H1 (cell line): ENCODE measurements around the gene OLFML2B.

Source experiments
- EP300 ChIP-seq, 2 experiments: IDR thresholded peaks; 1 replicate in 1 of 2; 2 replicates in 1 of 2; pipeline ENCODE4 v1.6.1; 2011 to 2012; ENCODE audit warnings: low read depth in 2 of 2, low read length in 2 of 2, mild to moderate bottlenecking in 2 of 2, borderline replicate concordance in 1 of 2, inconsistent platforms in 1 of 2, moderate library complexity in 1 of 2
- EZH2 ChIP-seq: fragments of 200-600 bp; sonication (generic); IDR thresholded peaks from 2 replicates; pipeline ENCODE4 v1.7.1; 2012; ENCODE audit warnings: low read depth, mild to moderate bottlenecking, moderate library complexity, low read length, inconsistent platforms; ENCODE audit not compliant: severe bottlenecking
- GTF2F1 ChIP-seq: IDR thresholded peaks from 2 replicates; pipeline ENCODE4 v1.6.1; 2012; ENCODE audit warnings: low read depth, low read length, improper control_type of control experiment, borderline replicate concordance
- MAFK ChIP-seq: IDR thresholded peaks from 2 replicates; pipeline ENCODE4 v1.6.1; 2012; ENCODE audit warnings: low read depth, mild to moderate bottlenecking, improper control_type of control experiment, low read length
- POLR2A ChIP-seq, 2 experiments: IDR thresholded peaks; 1 replicate in 1 of 2; 2 replicates in 1 of 2; pipeline ENCODE4 v1.6.1; 2011; ENCODE audit warnings: low read depth in 2 of 2, low read length in 2 of 2, mild to moderate bottlenecking in 2 of 2; ENCODE audit errors: control extremely low read depth in 1 of 2
- RAD21 ChIP-seq, 2 experiments: IDR thresholded peaks in 1 of 2; conservative IDR thresholded peaks in 1 of 2; 2 replicates each; pipeline ENCODE4 v1.6.1; 2011; ENCODE audit warnings: low read depth in 2 of 2, low read length in 2 of 2, improper control_type of control experiment in 1 of 2, inconsistent platforms in 1 of 2, mild to moderate bottlenecking in 1 of 2, moderate library complexity in 1 of 2
- SP1 ChIP-seq: IDR thresholded peaks from 2 replicates; pipeline ENCODE4 v1.6.1; 2011; ENCODE audit warnings: low read depth, low read length
- SP4 ChIP-seq: IDR thresholded peaks from 2 replicates; pipeline ENCODE4 v1.6.1; 2012; ENCODE audit warnings: low read length, inconsistent platforms
- TAF7 ChIP-seq: optimal IDR thresholded peaks from 2 replicates; pipeline ENCODE3; 2011; ENCODE audit warnings: low read depth, mild to moderate bottlenecking, inconsistent platforms, low read length, moderate library complexity, borderline replicate concordance
- TEAD4 ChIP-seq: IDR thresholded peaks from 2 replicates; pipeline ENCODE4 v1.6.1; 2012; ENCODE audit warnings: low read depth, low read length, inconsistent platforms, mixed read lengths
- ZNF274 ChIP-seq: IDR thresholded peaks from 2 replicates; pipeline ENCODE4 v1.7.0; 2012; ENCODE audit warnings: low read length, borderline replicate concordance; ENCODE audit errors: extremely low read depth
- TF ChIP-seq, protein P1 (sequence below), 3 experiments: IDR thresholded peaks; 1 replicate in 2 of 3; 2 replicates in 1 of 3; pipeline versions ENCODE4 v1.5.1 to v1.6.1; 2011; ENCODE audit warnings: low read length in 3 of 3, mild to moderate bottlenecking in 3 of 3, inconsistent platforms in 2 of 3, low read depth in 1 of 3, moderate library complexity in 1 of 3; ENCODE audit not compliant: insufficient read depth in 1 of 3; ENCODE audit errors: control extremely low read depth in 1 of 3
- TF ChIP-seq, protein P2 (sequence below): IDR thresholded peaks from 2 replicates; pipeline ENCODE4 v1.6.1; 2012; ENCODE audit warnings: inconsistent platforms
- TF ChIP-seq, protein P3 (sequence below): IDR thresholded peaks from 2 replicates; pipeline ENCODE4 v1.6.1; 2011; ENCODE audit warnings: low read depth, mild to moderate bottlenecking, low read length; ENCODE audit not compliant: insufficient read depth

DNA sequence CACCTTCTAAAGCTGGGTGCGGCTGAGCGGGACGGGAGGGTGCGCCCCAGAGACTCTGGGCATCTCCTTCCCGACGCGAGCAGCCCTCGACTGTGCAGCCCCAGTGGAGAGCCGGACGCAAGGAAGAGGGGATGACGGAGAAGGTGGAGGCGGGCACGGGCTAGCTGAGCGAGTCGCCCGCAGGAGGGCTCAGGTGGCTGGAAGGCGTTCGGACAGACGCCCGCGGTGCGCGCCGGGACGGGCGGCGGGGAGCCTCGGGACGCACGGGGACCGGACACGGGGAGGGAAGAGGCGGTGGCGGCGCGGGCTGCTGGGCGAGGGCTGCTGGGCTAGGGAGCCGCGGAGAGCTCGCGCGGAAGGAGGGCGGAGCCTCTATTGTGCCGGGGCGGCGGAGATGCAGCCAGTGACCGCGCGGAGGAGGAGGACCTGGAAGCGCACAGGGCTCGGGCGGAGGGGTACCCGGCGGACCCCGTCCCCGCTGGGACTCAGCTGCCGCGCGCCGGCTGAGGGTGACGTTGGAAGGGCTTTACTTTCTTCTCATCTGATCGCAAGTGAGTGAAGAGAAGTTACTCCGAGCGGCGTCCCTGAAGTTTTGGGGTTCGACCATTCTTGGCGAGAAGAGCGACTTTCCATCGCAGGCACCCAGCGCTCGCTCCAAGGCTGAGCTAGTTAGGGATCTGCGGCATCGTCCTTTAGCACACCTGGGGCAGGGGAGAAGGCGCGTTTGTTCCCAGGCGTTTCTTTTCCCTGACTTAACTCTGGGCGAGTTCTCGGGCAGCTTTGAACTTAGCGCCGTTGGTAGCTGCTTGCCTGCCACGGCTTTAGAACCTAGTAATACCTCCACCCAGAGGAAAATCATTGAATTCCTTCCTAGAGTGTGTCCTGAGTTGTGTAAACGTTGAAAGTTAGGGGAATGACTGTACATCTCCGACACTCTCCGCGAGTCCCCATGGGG, at the start of gene OLFML2B:
- TF ChIP-seq, protein P1, sequence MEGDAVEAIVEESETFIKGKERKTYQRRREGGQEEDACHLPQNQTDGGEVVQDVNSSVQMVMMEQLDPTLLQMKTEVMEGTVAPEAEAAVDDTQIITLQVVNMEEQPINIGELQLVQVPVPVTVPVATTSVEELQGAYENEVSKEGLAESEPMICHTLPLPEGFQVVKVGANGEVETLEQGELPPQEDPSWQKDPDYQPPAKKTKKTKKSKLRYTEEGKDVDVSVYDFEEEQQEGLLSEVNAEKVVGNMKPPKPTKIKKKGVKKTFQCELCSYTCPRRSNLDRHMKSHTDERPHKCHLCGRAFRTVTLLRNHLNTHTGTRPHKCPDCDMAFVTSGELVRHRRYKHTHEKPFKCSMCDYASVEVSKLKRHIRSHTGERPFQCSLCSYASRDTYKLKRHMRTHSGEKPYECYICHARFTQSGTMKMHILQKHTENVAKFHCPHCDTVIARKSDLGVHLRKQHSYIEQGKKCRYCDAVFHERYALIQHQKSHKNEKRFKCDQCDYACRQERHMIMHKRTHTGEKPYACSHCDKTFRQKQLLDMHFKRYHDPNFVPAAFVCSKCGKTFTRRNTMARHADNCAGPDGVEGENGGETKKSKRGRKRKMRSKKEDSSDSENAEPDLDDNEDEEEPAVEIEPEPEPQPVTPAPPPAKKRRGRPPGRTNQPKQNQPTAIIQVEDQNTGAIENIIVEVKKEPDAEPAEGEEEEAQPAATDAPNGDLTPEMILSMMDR (IDR thresholded peaks at IDR 0.05; ENCODE audit: control extremely low read depth in 1 of 3, insufficient read depth in 1 of 3, low read depth in 1 of 3, low read length in 3 of 3): 0 out of 4 replicates have a peak, but pooled peaks of 1 of the 3 experiments have one; percentile 5
- TF ChIP-seq, protein P2, sequence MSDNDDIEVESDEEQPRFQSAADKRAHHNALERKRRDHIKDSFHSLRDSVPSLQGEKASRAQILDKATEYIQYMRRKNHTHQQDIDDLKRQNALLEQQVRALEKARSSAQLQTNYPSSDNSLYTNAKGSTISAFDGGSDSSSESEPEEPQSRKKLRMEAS: no peak
- TF ChIP-seq GTF2F1 (no peak), POLR2A (IDR thresholded peaks at IDR 0.05; ENCODE audit: control extremely low read depth in 1 of 2, low read depth in 2 of 2, low read length in 2 of 2) (peak in 1 of 2 experiments; percentile 59; a peak in 2 of 3 replicates), EP300 (IDR thresholded peaks at IDR 0.05; ENCODE audit: borderline replicate concordance in 1 of 2, low read depth in 2 of 2, low read length in 2 of 2) (no peak), RAD21 (IDR thresholded peaks at IDR 0.05 in 1 of 2, conservative IDR thresholded peaks at IDR 0.05 in 1 of 2; ENCODE audit: low read depth in 2 of 2, low read length in 2 of 2) (peak; percentile 25 to 39; a peak in 3 of 4 replicates), ZNF274 (no peak), TEAD4 (no peak), SP1 (no peak), TAF7 (no peak), EZH2 (peak; percentile 60), SP4 (no peak), MAFK (no peak)
- TF ChIP-seq, protein P3, sequence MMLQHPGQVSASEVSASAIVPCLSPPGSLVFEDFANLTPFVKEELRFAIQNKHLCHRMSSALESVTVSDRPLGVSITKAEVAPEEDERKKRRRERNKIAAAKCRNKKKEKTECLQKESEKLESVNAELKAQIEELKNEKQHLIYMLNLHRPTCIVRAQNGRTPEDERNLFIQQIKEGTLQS: no peak
